Amniotic stem cell (primary cell): ENCODE results near the gene VASH2.

ENCODE experiments used
- DNase-seq: peaks from one replicate; lab custom pipeline; 2025; lab: John Stamatoyannopoulos, UW

VASH2 gene

DNA sequence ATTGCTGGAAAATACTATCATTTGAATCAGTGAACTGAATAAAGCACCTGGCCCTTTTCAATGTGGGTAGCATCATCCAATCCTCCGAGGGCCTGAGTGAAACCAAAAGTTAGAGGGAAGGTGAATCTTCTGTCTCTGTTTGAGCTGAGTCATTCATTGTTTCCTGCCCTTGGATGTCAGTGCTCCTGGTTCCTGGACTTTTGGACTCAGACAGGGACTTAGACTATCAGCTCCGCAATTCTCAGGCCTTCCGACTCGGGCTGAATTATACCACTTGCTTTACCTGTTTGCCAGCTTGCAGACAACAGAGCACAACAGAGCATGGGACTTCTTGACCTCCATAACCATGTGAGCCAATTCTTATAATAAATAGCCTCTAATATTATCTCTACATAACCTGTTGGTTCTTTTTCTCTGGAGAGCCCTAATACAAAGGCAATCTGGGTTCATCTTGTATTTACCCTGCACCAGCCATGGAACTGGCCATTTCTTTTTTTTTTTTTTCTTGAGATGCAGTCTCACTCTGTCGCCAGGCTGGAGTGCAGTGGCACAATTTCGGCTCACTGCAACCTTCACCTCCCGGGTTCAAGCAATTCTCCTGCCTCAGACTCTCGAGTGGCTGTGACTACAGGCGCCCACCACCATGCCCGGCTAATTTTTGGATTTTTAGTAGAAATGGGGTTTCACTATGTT lies 19.2 kb upstream of the VASH2 start:
- no peak for DNase-seq

DNA sequence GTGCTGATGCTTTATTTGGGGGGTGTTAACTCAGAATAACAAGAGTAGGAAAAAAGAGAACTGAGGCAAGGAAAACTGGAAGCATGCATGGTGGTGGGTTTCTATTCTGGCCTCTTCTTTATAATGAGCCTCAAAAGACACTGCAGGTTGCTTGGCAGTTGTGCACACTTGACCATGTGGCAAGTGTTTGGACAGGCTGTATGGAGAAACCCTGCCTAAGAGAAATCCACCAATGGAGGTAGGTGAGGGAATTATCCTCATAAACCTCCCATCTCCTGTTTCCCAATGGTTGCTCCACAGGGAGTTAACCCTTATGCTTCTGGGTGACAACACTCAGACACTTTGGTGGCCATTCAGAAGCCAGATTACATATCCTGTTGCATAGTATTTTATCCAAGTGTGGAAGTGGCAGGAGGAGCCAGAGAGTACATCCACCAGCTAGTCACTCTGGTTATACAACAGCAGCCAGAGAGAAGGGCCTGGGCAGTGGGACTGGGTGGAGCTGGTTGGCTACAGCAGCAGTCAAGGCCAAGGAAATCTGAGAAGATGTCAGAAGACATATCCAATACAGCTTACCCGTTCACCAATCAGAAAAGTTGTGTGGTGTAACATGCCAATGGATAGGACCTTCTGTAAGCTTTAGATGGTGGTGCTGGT lies 16.4 kb upstream of the VASH2 start:
- DNase-seq: no peak

DNA sequence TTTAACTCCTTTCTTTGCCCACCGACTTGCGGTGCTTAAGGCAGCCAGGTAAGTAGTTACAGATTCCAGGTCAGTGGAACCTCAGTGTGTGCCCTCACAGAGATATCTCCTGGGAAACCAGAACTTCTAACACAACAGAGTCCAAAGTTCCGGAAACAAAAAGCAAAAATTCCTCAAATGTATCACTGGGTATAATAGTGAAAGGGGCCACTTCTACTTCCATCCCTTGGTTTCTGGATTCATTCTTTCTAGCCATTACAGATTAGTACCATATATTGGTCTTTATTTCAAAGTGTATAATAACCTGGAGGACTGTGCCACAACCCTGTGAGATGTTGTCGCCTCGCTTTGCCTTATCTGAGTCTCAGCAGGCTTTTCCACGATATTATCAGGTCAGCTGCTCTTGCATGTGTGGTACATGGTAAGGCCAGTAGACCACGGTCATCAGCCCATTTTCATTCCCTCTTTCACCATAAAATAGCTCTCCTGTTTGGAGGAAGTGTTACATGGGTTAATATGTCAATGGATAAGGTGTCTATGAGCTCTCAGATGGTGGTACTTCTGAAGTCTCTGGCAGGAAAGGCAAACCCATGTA lies 14.9 kb upstream of the VASH2 start:
- DNase-seq: no peak

DNA sequence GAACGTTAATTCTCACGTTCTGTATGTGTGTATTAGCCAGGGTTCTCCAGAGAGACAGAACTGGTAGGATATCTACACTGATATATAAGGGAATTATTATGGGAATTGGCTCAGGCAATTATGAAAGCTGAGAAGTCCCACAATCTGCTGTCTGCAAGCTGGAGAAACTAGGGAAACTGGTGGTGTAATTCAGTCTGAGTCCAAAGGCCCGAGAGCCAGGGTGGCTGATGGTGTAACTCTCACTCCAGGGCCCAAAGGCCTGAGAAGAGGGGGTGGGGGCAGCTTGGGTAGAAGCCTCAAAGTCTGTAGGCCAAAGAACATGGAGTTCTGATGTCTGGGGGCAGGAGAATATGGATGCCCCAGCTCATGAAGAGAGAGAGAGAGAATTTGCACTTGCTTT lies 13.3 kb upstream of the VASH2 start:
- DNase-seq: no peak

DNA sequence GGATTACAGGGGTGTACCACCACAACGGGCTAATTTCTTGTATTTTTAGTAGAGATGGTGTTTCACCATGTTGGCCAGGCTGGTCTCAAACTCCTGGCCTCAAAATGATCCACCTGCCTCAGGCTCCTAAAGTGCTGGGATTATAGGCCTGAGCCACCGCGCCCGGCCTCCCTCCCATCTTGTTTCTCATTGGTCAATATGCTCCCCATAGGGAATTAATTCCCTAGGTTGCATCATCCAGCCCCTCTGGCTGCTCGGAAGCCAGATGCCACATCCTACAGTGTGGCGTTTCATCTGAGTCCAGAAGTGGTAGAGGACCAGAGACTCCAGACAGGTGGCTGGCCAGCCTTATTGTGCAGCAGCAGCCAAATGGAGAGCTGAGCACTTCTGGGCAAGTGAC lies 11.5 kb upstream of the VASH2 start:
- no peak for DNase-seq

DNA sequence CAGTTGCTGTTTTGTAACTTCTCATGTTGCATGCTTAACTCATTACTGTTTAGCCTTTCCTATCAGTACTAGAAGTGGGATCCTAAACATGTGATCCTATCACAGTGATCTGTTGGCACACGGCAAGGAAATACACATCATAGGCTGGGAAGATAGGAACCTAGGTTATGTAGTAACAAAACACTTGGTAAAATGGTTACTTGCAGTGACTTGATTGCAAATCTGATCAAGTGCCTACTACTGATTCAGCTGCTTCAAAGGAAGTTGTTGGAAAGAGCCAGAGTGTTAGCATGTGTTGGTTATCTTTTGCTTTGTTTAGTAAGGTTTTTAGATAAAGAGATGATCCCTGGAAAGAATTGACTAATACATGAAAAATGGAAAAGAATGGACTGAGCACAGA lies 8.9 kb upstream of the VASH2 start:
- DNase-seq: no peak

DNA sequence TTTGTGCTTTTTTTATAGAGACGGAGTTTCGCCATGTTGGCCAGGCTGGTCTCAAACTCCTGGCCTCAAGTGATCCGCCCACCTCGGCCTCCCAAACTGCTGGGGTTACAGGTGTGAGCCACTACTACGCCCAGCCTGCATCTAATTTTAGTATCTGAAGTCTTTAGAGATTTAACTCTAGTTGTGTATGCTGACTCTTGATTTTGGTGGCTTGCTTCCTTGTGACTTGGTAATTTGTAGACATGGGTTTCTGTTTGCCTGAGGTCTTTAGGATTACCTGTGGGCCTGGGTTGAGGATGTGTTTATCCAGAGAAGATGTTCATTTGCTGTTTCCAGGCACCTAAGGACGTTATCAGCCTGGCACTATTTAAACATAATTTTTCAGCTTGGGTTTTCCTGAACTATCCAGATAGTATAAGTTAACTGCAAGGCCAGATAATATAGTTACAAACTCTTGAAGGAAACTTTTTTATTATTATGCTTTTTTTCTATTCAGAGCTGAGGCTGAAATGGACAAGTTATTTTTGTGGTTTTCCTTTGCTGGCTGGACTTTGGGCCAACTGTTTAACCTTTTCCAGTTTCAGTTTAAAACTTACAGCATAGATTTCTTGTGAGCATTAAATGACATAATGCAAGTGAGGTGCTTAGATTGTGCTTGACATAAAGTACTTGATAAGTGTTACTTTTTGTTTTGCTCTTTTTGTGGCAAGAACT lies 7.5 kb upstream of the VASH2 start:
- no peak for DNase-seq

DNA sequence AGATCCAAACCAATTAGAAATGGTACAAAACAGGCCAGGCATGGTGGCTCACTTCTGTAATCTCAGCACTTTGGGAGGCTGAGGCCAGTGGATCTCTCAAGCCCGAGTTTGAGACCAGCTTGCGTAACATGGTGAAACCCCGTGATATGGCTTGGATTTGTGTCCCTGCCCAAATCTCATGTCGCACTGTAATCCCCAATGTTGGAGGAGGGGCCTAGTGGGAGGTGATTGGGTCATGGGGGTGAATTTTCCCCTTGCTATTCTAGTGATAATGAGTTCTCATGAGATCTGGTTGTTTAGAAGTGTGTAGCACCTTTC lies 7.0 kb upstream of the VASH2 start:
- no peak for DNase-seq

DNA sequence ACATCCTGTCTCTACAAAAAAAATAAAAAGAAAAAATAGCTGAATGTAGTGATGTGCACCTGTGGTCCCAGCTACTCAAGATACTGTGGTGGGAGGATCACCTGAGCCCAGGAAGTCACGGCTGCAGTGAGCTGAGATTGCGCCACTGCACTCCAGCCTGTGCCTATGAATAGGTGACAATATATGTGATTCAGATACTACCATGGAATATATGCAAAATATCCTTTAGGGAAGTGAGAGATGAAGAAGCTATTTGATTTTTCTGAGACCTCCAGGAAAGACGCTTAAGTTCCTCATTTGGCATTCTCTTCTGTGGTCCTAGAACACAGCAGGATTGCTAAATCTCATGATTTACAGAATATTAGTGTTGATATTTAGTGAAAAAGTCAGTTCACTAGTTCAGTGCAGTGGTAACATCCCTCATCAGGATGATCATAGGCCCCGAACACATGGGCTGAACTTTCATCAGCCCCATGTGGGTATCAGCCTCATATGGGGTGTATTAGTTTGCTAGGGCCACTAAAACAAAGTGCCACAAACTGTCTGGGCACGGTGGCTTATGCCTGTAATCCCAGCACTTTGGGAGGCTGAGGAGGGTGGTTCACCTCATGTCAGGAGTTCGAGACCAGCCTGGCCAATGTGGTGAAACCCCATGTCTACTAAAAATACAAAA lies 6.0 kb upstream of the VASH2 start:
- no peak for DNase-seq

DNA sequence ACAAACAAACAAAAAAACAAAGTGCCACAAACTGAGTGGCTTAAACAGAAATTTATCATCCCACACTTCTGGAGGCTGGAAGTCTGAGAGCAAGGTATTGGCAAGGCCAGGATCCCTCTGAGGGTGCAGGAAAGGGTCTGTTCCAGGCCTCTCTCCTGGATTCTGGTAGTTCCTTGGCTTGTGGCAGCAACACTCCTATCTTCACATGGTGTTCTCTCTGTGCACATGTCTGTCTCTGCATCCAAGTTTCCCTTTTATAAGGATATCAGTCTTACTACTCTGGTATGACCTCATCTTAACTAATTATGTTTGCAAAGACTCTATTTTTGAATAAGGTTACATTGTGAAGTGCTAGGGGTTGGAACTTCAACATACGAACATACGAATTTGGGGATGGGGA lies 5.3 kb upstream of the VASH2 start:
- no peak for DNase-seq

DNA sequence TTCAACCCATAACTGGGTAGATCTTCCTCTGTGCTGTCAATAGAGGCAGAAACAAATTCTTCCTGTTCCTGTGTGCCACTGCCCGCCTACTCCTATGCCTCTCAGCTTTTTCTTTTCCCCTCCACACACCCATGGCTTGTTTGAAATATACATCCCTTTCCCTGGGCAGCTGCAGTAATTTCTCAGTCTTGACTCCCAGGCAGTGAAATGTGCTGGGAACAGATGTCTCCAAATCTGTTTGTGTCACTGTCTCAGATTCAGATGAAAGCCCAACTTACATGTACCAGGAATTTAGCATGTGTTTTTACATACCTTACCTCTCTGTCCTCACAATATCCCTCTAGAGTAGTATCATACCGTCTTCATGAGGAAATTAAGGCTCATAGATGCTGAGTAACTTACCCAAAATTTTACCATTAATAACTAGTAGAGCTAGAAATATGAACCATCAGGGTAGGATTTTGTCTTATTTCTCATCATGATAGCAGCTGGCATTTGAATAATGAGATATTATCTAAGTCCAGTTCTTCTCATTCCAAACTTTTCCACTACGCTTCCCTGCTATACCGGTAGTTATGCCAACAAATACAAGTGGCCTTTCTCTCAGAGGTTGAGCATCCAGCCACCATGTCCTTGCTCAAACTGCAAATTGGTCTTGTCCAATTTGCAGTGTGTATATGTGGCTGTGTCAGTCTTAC lies 4.7 kb upstream of the VASH2 start:
- DNase-seq: no peak

DNA sequence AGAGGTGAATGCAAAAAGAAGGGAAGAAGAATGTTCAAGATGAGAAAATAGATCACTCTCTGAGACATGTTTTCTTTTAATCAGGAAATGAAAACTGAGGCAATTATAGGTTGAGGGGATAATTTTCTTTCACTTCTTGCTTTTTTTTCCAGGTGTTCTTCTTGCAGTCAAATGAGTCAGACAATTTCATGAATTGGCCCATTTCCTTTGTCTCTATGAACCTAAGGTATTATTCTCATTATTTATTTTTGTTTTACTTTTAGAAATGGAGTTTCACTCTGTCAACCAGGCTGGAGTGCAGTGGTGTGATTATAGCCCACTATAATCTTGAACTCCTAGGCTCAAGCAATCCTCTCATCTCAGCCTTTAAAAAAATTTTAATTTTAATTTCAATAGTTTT lies 3.5 kb upstream of the VASH2 start:
- no peak for DNase-seq

DNA sequence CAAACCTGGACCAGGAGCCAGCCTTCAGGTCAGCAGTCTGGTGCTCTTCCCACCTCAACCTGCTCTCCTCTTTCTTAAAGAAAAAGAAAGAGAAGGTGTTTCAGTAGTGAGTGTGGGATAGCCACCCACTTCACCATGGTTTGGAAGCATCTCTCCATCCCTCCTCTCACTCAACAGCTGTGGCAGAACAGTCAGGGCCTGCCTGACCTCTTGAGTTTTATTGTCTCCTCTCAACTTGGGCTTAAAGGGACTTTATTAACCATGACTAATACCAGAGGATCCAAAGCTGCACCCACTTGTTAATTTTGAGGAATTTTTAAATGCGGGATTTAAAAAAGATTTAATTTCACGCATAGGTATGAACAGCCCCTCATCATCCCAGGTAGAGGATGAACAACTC lies 570 bp upstream of the VASH2 start:
- DNase-seq: no peak

DNA sequence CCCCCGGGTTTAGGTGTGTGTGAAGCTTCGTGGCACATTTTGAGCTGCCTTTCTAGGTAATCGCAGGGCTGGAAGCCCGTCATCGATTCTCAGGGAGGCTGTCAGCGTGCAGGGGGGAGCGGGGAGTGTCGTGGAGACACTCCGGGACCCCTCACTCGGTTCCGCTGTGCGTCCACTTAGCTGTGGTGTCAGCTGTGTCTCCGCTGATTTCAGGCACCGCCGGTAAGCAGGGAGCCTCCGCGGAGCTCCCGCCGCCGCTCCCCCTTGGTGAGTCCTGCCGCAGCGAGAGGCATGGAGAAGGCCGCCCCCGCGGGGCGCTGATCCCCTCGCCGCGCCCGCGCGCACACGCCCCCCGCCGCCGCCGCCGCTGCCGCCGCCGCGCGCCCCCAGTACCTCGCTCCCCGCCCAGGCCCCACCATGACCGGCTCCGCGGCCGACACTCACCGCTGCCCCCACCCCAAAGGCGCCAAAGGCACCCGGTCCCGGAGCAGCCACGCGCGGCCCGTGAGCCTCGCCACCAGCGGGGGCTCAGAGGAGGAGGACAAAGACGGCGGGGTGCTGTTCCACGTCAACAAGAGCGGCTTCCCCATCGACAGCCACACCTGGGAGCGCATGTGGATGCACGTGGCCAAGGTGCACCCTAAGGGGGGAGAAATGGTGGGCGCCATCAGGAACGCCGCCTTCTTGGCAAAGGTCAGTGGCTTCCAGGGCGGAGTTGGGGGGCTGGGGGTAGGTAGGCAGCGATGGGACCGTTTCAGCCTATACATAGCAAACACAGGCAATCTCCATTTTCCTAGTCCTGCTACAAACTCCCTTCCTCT lies 995 bp downstream of the VASH2 start:
- no peak for DNase-seq

DNA sequence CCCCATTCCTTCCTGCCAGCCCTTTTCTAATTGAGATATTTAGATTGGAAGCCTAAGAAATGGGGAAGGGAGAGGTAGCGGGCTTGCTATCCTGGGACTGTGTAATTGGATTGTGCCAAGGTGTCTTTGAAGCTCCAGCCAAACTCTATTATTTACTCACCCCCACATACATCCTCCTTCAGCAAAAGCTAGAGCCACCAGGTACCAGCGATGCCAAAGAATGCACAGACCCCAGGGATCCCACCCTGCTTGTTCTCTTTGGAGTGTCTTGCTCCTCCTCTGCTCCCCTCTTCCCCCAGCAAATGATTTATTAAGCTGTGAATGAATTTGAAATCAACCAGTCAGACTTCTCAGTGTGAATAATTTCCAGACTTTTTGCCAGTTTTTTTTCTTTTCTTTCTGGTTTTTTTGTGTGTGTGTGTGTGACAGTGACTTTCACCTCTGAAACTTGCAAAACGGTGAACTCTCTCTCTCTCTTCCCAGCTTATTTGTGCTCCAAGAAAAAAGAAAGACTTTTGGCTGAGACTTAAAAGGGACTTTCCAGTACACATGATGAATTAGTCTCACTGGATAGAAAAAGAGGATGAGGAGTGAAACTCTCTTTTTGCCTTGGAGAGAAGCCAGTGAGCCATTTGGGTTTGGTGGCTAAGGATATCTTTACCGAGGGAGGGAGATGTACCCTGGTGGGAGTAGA lies 1.8 kb downstream of the VASH2 start:
- DNase-seq: no peak

DNA sequence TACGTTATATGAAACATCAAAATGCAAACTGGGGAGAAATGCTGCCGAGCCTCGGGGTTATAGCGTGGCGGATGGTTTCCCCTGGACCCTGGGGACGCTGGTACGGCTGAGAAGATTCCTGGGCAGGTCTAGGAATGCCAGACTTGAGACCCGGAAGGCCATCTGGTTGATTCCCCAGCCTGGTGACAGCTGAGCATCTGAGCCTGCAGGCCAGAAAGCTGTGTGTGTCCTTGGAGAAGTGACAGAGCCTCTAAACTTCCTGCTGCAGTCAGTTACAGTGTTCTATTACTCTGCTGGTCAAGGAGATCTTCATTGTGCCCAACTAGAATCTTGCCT lies 2.3 kb downstream of the VASH2 start:
- DNase-seq: no peak

DNA sequence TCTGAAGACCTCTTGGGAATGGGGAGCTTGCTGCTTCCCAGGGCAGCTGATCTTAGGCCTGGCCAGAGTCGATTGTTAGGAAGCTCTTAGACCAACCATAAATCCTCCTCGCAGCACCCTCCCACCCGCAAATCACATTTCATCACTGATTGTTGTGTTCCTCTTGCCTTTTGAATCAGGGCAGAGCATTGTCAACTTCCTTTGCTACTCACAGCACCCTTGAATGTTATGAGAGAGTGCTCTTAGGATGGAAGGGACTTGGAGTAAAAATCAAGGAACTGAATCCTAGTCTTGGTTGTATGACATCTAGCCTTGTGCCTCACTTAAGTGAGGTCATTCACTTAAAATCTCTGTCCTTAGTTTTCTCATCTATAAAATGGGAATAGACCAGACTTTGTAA lies 3.0 kb downstream of the VASH2 start:
- DNase-seq: no peak

DNA sequence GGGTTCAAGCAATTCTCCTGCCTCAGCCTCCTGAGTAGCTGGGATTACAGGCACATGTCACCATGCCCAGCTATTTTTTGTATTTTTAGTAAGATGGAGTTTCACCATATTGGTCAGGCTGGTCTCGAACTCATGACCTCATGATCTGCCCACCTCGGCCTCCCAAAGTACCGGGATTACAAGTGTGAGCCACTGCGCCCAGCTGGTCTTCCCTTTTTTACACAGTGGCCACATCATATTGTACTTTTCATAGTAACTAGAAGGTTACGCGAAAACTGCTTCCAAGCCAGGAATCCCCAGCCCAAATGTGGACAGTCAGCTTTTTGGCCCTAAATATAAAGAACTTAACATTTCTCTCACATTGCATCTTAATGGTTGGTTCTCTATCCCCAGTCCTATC lies 4.2 kb downstream of the VASH2 start:
- no peak for DNase-seq

DNA sequence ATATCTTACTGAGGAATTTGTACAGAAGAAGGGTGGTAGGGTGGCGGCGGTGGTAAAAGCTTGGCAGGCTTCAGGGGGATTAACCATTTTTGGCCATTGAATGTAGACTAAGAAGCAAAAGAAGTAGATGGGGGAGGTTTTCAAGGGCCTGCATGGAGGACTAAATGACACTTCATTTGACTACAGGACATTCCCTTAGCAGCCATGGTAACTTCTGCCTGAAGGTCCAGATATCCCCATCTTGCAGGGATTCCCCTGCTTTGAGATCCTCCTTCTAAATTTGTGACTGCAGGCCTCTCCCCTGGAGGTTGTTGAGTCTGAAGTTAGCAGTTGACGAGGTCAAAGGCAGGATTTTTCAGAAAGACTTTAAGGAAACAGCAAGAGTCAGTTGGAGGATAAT lies 4.8 kb downstream of the VASH2 start:
- DNase-seq: no peak

DNA sequence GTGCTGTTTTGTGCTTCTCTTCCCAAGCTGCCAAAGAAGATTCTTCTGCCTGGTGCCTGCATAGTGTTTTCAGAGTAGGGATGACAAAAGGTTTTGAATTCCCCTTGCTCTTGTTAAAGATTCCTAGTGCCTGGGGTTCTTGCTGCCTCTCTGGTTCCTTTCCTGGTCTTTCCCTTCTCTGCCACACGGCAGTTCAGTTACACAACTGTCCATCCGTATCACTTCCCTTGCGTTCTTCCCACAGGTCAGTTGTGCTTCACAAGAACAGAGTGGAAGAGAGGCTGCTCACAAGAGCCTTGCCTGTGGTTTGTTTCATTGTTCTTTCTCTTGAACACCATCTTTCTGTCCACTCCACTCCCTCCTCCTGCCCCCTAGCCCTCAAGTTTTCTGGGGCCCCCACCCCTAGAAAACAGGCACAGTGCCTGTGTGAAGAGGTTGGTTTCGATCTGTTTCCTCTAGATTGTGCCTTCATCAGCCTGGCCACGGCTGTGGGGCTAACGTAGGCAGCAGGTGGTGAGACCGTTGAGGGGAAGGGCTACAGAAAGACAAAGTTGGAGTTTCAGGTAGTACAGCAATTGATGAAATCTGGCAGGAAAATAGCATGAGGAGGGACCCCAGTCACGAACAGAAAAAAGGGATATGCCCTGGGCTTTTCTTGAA lies 5.8 kb downstream of the VASH2 start:
- no peak for DNase-seq
